OCI-LY3 (cell line): ENCODE results near the gene RFC5.

Source experiments
- H2AFZ ChIP-seq: fragments of 200-600, 300-600 bp; shearing (Covaris generic); 2 replicates; pipeline ENCODE4 v1.6.0; 2014; ENCODE audit warnings: antibody characterized with exemption, low read depth, low read length
- H3K27ac ChIP-seq: fragments of 200-600, 300-600 bp; sonication (generic); 2 replicates; pipeline ENCODE4 v1.5.1; 2014; ENCODE audit warnings: mild to moderate bottlenecking, low read length, moderate library complexity, mixed read lengths
- H3K27me3 ChIP-seq: fragments of 200-600, 300-600 bp; sonication (generic); 2 replicates; pipeline ENCODE4 v1.6.1; 2014; ENCODE audit warnings: low read depth, low read length, mixed read lengths
- H3K36me3 ChIP-seq: fragments of 200-600, 300-600 bp; sonication (generic); replicated peaks from 2 replicates; pipeline ENCODE3; 2014; ENCODE audit warnings: low read depth, low read length, mixed read lengths
- H3K4me1 ChIP-seq: fragments of 300-600, 200-600 bp; sonication (generic); 2 replicates; pipeline ENCODE4 v1.6.1; 2014; ENCODE audit warnings: low read length, mixed read lengths
- H3K4me2 ChIP-seq: fragments of 200-600, 300-600 bp; sonication (generic); 2 replicates; pipeline ENCODE4 v1.6.1; 2014; ENCODE audit warnings: low read length, mixed read lengths
- H3K4me3 ChIP-seq: fragments of 300-600, 200-600 bp; sonication (generic); 2 replicates; pipeline ENCODE4 v1.5.1; 2014; ENCODE audit warnings: antibody characterized with exemption, mild to moderate bottlenecking, low read length, moderate library complexity
- H3K79me2 ChIP-seq: fragments of 300-600, 200-600 bp; shearing (Covaris generic); 2 replicates; pipeline ENCODE4 v1.6.1; 2014; ENCODE audit warnings: mild to moderate bottlenecking, low read length, mixed read lengths
- H3K9ac ChIP-seq: fragments of 300-600, 200-600 bp; shearing (Covaris generic); 2 replicates; pipeline ENCODE4 v1.6.0; 2014; ENCODE audit warnings: mild to moderate bottlenecking, low read length, moderate library complexity
- H3K9me3 ChIP-seq: fragments of 200-600, 300-600 bp; shearing (Covaris generic); 2 replicates; pipeline ENCODE4 v1.6.1; 2014; ENCODE audit warnings: low read length, mixed read lengths; ENCODE audit not compliant: insufficient read depth
- H4K20me1 ChIP-seq: fragments of 200-600, 300-600 bp; sonication (generic); 2 replicates; pipeline ENCODE4 v1.6.1; 2016; ENCODE audit warnings: low read length, mixed read lengths; ENCODE audit not compliant: insufficient read depth
- CTCF ChIP-seq: fragments of 200-600, 300-600 bp; sonication (generic); IDR thresholded peaks from 2 replicates; pipeline ENCODE4 v1.5.1; 2014; ENCODE audit warnings: antibody characterized with exemption, low read length, low read depth
- EZH2phosphoT487 ChIP-seq: fragments of 200-600 bp; shearing (Covaris generic); IDR thresholded peaks from 2 replicates; pipeline ENCODE4 v1.6.1; 2018; ENCODE audit warnings: antibody characterized with exemption, mixed run types, low read depth

Gene RFC5

GRCh38 chr12:117968151-117968789 is 48.2 kb upstream of the RFC5 start:
- no peaks in the 10 kb centered on the region for H4K20me1 ChIP-seq
- H3K4me2 ChIP-seq: peak overlapping the region; percentile 81
- H3K27me3 ChIP-seq: peaks cover 51% of the 10 kb centered on the region
- 0 out of 2 replicates have a peak overlapping the region, but pooled peaks have one; percentile 23 for H3K9ac ChIP-seq
- no peaks in the 10 kb centered on the region for H3K36me3 ChIP-seq
- H3K79me2 ChIP-seq: no peaks in the 10 kb centered on the region
- TF ChIP-seq EZH2phosphoT487: no peak
- TF ChIP-seq CTCF: no peak
- peak overlapping the region; percentile 79 for H3K4me3 ChIP-seq
- no peaks in the 10 kb centered on the region for H3K9me3 ChIP-seq
- no peak overlapping the region for H3K27ac ChIP-seq
- peak overlapping the region; percentile 78 for H2AFZ ChIP-seq
- no peaks in the 10 kb centered on the region for H3K4me1 ChIP-seq

- Histone ChIP-seq H3K9me3 (no peaks in the 10 kb centered on the region), H3K9ac (peak within 1 kb of the TSS; percentile 23; the same call in 1 of the 2 replicates), H3K4me2 (peak within 1 kb of the TSS; percentile 81), H3K27me3 (peaks cover 51% of the 10 kb centered on the region), H3K27ac (no peak within 1 kb of the TSS), H3K4me3 (peak within 1 kb of the TSS; percentile 79), H3K4me1 (no peaks in the 10 kb centered on the region), H2AFZ (peak within 1 kb of the TSS; percentile 78), H4K20me1 (no peaks in the 10 kb centered on the region), H3K79me2 (no peaks in the 10 kb centered on the region), H3K36me3 (no peaks in the 10 kb centered on the region)
- TF ChIP-seq EZH2phosphoT487 (0 out of 2 replicates have a peak, but pooled peaks have one; percentile 34), CTCF (no peak)
Measured at GRCh38 chr12:117968826-117969659, 47.5 kb upstream of the RFC5 start, which contains the start of gene KSR2. Gene KSR2 (minus strand): TSS chr12:117968990. CDS start chr12:117968255, 735 bp downstream.

GRCh38 chr12:117970334-117970733 is 46.2 kb upstream of the RFC5 start:
- Histone ChIP-seq H3K4me3 (no peak overlapping the region), H3K27ac (no peak overlapping the region), H3K27me3 (peaks cover 46% of the 10 kb centered on the region), H4K20me1 (no peaks in the 10 kb centered on the region), H3K4me2 (no peak overlapping the region), H3K36me3 (no peaks in the 10 kb centered on the region), H3K79me2 (no peaks in the 10 kb centered on the region), H3K9ac (no peak overlapping the region), H3K4me1 (no peaks in the 10 kb centered on the region), H2AFZ (no peak overlapping the region), H3K9me3 (no peaks in the 10 kb centered on the region)
- TF ChIP-seq CTCF: no peak

- Histone ChIP-seq H3K79me2 (no peaks in the 10 kb centered on the region), H3K36me3 (no peaks in the 10 kb centered on the region), H3K4me2 (no peak overlapping the region), H3K4me3 (no peak overlapping the region), H4K20me1 (no peaks in the 10 kb centered on the region), H3K9me3 (no peaks in the 10 kb centered on the region), H3K4me1 (no peaks in the 10 kb centered on the region), H3K9ac (no peak overlapping the region), H3K27ac (no peak overlapping the region), H2AFZ (no peak overlapping the region), H3K27me3 (peaks cover 28% of the 10 kb centered on the region)
- TF ChIP-seq CTCF: no peak
- TF ChIP-seq EZH2phosphoT487: no peak
Measured at GRCh38 chr12:117972301-117972700, 44.2 kb upstream of the RFC5 start.
